Amygdala (tissue), 56 donors: ENCODE results near the gene FOXJ3.

Experiments
- DNase-seq, 56 donors: peaks; one replicate each; lab custom pipeline; 2025; lab: John Stamatoyannopoulos, UW

Gene FOXJ3

DNA sequence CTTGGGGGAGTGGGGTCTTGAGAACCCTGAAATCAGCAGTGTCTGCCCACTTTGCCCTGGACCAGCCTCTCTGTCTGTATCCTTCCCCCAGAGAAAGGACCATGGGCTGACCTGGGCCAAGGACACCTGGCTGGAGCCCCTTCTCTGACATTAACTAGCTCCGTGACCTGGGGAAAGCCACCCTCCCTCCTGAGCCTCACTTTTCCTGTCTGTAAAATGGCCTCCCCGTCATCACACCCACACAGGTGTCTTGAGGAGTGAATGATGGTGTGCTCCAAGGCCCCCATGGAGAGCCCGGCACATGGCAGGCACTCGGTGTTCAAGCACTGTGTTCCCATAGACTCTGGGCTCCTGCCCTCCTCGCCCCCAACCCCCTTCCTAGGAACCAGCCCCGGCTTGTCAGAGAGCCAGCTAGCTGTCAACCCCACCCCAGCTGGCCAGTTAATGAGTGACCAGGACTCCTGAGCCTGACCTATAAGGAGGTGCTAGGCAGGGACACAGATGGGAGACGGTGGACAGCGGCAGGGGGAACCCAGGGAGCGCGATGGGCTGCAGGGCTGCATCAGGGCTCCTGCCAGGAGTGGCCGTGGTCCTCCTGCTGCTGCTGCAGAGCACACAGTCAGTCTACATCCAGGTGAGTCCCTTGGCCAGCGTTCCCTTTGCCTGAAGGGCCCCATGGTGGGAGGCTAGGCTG, 182.0 kb downstream of the FOXJ3 start, which contains the start of gene GUCA2B:
Gene GUCA2B, plus strand, starts transcription at position 504 of the 694 bp plus-strand sequence. Its CDS starts 41 bp downstream, at position 545.
- DNase-seq: no peak

DNA sequence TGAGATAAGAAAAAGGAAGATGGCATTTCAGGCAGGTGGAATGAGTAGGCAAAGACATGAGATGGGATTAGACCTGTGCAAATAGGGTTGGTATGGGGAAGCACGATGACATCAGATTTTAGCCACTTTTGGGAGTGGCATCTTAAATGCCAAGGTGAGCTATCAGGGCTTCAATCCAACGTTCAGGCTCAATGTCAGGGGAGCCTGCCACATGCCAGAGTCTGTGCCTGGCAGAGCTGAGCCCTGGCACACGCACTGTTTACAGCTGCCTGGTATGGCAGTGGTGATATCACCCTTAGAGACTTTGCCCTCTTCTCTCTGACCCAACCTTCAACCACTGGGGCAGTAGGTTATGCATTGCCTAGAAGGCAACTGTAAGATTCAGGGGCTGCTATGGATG, 182.9 kb downstream of the FOXJ3 start:
- no peak for DNase-seq

DNA sequence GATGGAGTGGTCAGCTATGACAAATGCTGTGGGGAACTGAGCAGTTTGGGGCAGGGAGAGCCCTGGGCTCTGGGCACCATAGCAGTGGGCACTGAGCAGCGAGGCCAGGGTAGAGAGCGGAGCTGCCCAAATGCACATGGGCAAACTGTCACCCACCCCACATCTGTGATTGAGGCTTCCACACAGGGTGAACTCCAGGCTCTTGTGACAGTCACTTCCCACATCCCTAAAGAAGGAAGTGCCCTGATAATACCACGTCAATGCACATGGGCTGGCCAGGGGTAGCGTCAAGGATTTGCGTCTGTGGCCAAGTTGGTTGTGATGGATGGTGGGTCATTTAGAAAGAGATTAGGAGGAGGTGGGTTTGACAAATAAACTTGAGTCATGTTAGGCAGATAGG, 184.4 kb downstream of the FOXJ3 start:
- DNase-seq: no peak

DNA sequence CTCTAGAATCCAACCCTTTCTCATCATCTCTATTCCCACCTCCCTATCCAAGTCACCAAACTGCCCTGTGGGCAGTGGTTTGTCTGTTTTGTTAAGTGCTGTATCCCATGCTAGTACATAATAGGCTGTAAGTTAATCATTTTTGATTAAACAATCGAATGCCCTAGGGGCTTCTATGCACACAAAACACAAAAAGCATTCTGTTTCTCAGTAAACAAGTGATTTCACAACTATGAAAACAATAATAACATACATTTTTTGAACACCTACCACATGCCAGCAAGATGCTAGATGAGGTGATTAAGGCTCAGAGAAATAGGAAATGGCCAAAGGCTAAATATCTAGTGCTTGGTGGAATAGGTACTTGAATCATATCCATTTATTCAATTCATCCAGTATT, 186.9 kb downstream of the FOXJ3 start:
- DNase-seq: no peak

DNA sequence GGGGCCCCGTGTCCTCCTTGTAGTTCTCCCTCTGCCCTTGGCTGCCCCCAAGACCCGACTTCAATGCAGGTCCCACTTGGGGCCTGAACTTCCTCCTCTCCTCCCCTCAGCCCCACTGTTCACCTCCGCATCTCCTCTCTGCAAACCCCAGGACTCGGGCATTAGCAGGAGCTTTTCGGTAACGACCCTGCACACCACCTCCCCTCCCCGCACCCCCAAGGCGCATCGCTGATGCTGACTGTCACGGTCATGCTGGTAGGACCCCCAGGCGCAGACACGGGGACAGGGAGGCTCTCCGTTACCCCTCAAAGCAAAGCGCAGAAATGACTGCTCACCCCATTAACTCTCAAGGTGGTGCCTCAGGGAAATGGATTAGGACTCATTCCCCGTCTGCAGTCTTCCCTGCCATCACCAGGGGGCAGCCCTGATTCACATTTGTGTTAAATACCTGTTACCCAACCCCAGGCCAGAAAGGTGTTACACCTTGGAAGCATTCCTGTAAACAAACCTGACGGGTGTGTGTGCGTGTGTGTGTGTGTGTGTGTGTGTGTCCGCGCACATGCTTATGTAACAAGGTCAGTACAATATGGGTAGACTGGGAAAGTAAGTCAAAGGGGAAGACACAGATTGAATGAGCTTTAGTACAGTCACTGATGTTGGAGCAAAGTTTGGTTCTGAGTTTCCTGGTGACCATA, 188.3 kb downstream of the FOXJ3 start:
- DNase-seq: peak in 28 of 56 donors; percentile 4 to 71 (median 18)

DNA sequence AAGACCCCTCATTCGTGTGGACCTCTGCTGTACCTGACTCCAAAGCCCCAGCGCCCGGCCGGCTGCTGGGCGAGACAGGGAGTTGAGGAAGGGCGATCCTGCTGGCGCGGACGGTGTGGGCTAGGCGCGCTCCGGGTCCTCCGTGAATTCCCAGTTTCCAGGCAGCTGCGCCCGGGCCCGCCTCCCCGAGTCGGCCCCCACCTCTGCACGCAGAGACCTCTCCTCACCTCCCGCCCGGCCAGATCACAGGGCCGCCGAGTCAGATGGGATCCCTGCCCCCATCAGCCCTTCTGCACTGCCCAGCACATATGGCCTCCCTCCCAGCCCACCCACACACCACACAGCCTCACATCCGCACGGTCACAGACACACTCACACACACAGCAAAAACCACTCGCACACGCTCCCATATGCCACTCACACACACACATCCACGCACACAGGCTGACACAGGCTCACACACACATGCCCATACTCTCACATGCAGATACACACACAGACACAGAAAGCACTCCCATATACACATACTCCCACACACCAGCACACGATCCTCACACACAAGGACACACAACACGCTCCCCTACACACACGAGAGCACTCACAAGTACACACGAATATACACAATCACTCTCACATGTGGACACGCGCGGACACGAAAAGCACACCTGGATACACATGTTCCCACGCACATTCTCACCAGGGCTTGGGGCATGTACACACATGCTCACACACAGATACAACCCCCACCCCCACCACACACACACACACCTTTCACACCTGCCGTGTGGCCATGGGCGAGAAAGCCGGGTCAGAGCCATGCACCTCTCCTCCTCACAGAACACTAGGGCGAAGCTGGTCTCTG, 189.0 kb downstream of the FOXJ3 start:
- no peak for DNase-seq

DNA sequence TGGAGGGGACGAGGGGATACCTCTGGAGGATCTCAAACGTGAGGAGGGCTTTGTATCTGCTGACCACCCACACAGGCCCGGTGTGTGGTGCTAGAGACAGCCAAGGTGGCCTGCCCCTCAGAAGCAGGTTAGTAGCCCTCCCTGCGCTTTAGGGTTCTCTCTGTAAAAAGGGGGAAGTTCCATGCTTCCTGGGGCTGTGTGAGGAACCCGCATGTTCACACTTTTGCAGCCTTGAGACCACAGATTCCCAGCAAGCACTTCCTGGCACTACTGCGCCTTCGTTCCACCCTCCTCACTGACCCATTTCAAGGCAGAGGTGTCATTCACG, 189.7 kb downstream of the FOXJ3 start:
- no peak for DNase-seq

DNA sequence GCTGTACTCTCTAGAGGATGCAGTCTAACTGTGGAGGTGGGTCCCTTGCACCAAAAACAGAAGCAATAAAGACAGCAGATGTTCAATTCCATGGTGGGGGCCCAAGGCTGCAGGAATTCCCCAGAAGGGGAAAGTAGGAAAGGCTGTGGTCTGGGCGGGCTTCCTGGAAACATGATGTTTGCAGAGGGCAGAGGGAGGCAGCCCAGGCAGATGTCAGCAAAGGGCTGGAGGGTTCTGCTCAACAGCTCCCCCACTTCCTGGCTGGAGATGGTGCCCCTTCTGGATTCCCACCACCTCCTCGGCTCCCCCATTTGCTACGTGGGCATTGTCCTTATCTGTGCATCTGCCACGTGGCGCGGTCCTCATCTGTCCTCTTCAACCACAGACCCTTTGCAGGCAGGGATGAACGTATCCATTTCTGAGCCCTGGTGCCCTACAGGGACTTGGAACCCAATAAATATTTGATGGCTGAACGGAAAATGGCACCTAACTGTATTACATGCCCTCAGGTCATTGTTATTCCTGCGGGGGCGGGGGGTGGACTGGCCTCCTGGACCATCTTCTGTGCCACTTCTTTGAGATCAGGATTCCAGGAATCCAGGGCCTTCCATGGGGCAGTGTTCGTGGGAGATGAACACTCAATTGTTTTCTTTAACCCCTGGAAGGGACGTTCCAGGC, 190.2 kb downstream of the FOXJ3 start:
- DNase-seq: no peak

DNA sequence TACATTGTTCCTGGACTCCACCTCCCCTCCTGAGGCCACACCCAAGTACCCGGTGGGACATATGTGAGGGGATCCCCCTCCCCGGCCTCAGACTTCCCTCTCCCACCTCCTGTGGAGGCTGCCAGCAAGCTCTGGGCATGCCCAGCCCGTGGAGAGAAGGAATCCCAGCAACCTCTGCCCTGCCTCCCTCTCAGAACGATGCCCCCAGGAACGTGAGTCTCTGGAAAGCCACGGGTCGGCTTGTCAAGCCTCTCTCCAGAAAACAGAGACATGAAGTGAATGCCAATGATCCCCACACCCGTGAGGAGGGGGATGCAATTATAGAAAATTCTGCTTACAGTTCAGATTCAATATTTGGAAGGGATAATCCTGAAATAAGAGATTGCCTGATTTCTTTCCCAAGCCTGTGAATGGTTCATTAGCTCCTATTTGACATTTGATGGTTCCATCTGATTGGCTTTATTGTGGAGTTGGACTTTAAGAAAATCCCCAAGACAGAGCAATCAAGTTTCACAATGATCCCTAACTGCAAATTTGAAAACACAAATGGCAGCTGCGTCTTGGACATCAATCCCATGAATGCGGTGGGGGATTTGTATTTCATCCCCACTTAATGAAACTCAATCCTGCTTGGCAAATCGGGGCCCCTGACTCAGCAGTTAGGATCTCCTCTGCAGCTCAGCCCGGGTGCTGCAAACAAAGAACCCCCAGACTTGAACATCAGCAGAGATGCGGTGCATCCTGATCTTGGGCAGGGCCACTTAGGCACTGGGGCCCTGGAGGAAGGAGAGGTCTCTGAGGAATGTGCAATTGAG, 190.9 kb downstream of the FOXJ3 start:
- DNase-seq: no peak

DNA sequence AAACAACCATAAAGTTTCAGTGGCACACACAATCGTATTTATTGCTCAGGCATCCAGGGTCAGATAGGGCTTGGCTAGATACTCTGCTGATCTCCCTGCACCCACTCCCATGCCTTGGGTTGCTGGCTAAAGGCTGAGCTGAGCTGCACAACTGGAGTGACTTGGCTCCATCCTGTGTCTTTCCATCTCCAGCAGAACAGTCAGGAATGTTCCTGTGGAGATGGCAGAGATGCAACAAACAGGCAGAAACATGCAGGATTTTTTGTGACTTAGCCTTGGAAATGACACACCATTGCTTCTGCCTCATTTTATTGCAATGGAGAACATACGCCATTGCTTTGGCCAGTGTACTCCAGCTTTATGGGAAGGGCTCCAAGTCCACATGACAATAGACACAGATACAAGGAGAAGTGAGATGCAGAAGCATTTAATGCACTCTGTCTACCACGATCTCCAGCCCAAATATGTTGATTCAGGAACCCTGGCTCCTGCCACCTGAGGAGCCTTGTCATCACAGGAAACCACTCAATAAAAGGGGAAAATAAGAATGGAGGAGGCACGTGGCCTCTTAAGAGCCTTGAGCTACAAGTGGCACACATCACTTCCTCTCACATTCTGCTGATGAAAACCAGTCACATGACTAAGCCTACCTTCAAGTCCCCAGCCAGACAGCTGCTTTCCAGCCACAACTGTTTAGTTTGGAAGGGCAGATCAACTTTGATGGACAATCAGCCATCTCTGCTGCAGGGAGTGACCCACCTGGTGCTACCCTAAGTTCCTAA, 191.9 kb downstream of the FOXJ3 start:
- no peak for DNase-seq

DNA sequence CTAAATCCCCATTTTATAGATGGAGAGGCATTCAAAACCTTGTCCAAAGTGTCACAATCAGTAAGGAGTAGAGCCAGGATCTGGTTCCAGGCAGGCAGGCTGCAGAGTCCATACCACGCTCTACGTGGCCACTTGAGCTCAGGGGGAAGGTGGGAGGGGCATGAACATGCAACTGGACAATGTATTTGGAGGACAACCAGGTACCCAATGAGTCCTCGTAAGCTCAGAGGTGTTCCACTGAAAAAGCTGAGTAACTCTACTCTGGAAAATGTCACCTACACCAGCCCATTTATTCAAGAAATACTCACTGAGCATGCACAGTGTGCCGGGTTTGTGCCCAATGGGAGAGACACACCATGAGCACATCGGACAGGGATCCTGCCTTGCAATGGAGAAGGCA, 193.1 kb downstream of the FOXJ3 start:
- no peak for DNase-seq

DNA sequence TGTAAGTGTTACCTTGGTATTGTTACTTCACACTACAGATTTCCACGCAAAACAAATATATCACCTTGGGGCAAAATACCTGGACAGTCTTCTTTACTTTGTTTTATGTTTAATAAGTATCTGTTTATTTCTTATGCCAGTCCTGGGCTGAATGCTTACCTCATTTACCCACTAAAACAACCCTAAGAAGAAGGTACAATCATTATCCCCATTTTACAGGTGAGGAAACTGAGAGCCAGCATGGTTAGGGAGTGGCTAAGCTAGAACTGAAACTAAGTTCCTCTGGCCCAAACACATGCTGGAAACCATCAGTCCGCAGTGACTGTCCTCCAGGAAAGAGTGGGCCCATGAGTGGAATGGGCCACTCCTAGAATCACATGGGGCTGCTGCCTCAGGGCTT, 194.8 kb downstream of the FOXJ3 start:
- no peak for DNase-seq

DNA sequence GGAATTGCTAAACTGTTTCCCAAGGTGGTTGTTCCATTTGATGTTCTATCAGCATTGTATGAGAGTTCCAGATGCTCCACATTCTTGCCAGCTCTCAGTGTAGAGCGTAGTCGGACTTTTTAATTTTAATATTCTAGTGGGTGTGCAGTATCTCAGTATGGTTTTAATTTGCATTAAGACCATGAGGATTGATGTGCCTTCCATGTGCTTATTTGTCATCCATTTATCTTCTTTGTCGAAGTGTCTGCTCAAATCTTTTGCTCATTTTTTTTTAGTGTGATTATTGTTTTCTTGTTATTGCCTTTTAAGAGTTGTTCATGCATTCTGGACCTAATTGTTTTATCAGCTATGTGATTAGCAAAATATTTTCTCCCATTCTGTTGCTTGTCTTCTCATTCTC, 195.6 kb downstream of the FOXJ3 start:
- DNase-seq: no peak

DNA sequence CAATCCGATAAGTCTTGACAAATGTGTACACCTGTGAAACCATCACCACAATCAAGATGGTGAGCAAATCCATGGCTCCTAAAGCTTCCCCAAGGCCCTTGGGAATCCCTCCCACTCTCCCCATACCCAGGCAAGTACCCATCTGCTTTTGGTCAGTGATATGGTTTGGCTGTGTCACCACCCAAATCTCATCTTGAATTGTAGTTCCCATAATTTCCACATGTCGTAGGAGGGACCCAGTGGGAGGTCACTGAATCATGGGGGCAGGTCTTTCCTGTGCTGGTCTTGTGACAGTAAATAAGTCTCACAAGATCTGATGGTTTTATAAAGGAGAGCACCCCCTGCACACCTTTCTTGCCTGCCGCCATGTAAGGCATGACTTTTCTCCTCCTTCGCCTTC, 196.4 kb downstream of the FOXJ3 start:
- DNase-seq: no peak

DNA sequence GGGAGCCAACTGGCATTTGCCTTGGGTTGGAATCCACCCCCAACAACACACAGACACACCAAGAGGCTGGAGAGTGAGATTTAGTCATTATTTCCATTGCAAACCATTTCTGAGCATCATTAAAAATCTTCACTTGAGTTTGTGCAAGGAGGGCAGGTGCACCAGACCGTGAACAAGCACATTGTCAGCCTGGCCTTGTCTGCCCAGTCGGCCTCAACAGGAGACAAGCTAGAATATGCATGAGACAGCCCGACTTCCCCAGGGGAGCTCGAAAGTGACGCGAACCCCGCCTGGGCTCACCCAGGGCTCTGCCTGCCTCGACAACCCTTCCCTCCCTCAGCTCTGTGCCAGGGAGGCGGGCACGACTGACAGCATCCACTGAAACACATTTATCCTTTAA, 197.3 kb downstream of the FOXJ3 start:
- peak in 1 of 56 donors; percentile 10 for DNase-seq

DNA sequence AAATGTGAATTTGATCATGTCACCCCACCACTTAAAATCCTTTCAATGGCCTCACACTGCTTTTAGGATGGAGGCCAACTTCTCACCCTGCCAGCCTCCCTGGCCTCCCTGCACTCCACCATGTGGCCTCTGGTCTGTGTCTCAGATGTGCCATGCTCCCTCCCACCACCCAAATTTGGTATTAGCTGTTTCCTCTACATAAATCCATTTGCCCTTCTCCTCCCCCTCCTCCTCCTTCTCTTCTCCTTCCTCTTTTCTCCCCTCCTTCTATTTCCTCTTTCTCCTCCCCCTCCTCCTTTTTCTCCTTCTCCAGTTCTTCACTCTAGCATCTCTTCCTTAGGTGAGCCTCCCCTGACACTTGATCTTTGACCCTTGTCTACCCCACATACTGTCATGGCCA, 198.6 kb downstream of the FOXJ3 start:
- no peak for DNase-seq

DNA sequence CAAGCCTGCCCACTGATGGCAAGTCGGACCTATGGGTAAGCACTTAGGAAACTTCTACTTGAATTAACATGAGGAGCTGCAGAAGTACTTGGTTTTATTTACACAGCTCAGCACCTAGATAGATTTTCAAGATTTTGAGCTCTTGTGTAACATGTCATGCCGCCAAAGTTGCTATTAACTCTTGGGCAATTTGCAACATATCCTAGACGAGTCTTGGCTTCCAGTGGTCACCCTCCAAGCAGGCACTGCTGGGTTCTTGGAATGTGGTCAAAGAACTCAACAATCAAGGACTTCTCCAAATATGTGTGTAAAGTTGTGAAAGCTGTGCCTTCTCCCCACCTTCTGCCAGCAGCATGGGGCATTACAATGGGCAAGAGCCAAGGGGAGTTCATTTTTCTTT, 199.6 kb downstream of the FOXJ3 start:
- no peak for DNase-seq

DNA sequence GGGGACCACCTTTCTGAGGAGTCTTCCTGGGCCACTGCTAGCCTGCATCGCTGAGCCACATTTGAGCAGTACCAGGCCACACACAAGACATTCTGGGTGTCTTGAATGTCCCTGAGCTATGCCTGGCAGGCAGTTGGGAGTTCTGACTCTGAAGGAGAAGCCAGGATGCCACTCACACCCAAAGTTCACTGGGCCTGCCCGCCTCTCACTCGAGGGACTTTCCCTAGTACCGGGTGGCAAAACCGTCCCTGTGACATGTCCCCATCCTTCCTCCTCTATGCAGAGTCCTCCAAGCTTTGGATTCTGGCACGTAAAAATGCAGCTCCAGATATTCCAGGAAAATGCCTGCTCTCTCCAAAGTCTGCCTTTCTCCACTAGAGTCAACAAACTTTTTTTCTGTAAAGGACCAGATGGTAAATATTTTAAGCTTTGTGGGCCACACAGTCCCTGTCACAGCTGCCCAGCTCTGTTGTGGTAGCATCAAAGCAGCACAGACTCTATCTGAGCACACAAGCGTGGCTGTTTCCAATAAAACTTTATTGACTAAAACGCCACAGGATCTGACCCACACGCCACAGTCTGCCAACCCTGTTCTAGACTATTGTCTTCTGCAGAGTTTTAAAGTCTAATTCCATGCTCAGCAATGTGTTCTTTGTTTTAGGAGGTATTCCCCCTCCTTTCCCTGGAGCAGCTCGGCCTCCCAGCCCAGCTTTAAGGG, 201.1 kb downstream of the FOXJ3 start:
- DNase-seq: no peak

DNA sequence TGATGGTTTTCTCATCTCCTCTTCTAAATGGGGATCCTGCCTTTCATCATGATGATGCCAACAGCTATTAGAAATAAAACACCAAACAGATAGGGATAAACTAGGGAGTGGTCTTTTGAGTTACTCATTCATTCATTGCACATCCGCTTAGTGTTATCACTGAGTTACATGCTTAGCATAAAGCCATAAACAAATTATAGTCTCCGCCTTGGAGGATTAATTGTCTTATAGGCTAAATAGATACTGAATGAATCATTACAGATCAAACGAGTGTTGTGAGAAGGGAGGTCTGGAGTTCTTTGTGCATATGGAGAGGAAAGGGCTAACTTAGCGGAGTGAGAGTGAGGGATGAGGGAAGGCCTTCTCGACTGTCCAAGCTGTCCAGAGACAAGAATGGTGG, 201.6 kb downstream of the FOXJ3 start:
- no peak for DNase-seq
